Epithelial cell of proximal tubule (primary cell): ENCODE measurements around the gene IMMP2L. TPM values are rescaled to one million over a fixed set of nuclear protein-coding genes. Genes with fewer than 3 reads are reported as not detected.

Experiments
- DNase-seq: peaks from one replicate; pipeline ENCODE4 v3.0.0-alpha.2; 2011; ENCODE audit warnings: low read depth
- H3K4me3 ChIP-seq: 2 replicates; pipeline ENCODE4 v1.5.1; 2011; ENCODE audit warnings: low read depth, mild to moderate bottlenecking, low read length
- CTCF ChIP-seq: conservative IDR thresholded peaks from 2 replicates; pipeline ENCODE4 v1.5.1; 2012; ENCODE audit warnings: low read depth, mild to moderate bottlenecking, low read length
- total RNA-seq: library from RNA; depleted of rRNA; stranded (reverse); fragments of >200 nt; gene quantifications from 2 replicates; pipeline ENCODE4 v1.2.3, GENCODE V29; 2015

Gene IMMP2L
- total RNA-seq, 1 donor from 2014 or later: 8.4 TPM

GRCh38 chr7:110964775-110965174 lies 597.5 kb downstream of the IMMP2L start:
- no peak overlapping the region for H3K4me3 ChIP-seq
- DNase-seq: no peak
- no peak for TF ChIP-seq CTCF

GRCh38 chr7:110962826-110963225 lies 599.5 kb downstream of the IMMP2L start:
- H3K4me3 ChIP-seq: no peak overlapping the region
- no peak for DNase-seq
- no peak for TF ChIP-seq CTCF

- no peak for TF ChIP-seq CTCF
- H3K4me3 ChIP-seq: no peak overlapping the region
- DNase-seq: no peak
Measured at GRCh38 chr7:110962374-110962773, 599.9 kb downstream of the IMMP2L start.

GRCh38 chr7:110960811-110961210 lies 601.5 kb downstream of the IMMP2L start:
- no peak for DNase-seq
- no peak overlapping the region for H3K4me3 ChIP-seq
- TF ChIP-seq CTCF: no peak

- no peak for DNase-seq
- no peak overlapping the region for H3K4me3 ChIP-seq
- no peak for TF ChIP-seq CTCF
Measured at GRCh38 chr7:110948280-110948679, 614.0 kb downstream of the IMMP2L start.

- no peak for DNase-seq
- H3K4me3 ChIP-seq: no peak overlapping the region
- no peak for TF ChIP-seq CTCF
Measured at GRCh38 chr7:110947408-110947807, 614.9 kb downstream of the IMMP2L start.

- TF ChIP-seq CTCF: no peak
- H3K4me3 ChIP-seq: no peak overlapping the region
- DNase-seq: no peak
Measured at GRCh38 chr7:110944966-110945644, 617.2 kb downstream of the IMMP2L start.
